Naive thymus-derived CD4-positive, alpha-beta T cell (primary cell): ENCODE data around the gene DRICH1. TPM values are rescaled to one million over a fixed set of nuclear protein-coding genes. Genes with fewer than 3 reads are reported as not detected.
"Not testable (repeated sequence)": the region's sequence is repeated elsewhere in the genome, so short reads cannot be mapped to it uniquely, and the experiment has no call there.

ENCODE experiments used
- ATAC-seq: fragments of 150-1000 bp; cut with Tn5 transposase; 2 replicates; pipeline ENCODE4 v1.10.0; 2021; ENCODE audit warnings: mild to moderate bottlenecking, moderate library complexity
- CTCF ChIA-PET: fragments of 350-600 bp; sonication (Branson Sonifier 250); formaldehyde crosslinking; loops from one replicate; lab custom pipeline; 2021; ENCODE audit warnings: antibody characterized with exemption; lab: Charles Lee
- POLR2A ChIA-PET: fragments of 350-600 bp; sonication (Branson Sonifier 250); formaldehyde crosslinking; loops from one replicate; lab custom pipeline; 2021; ENCODE audit warnings: antibody characterized with exemption, inconsistent platforms; lab: Charles Lee
- DNase-seq, 9 donors: peaks; one replicate each; pipeline versions ENCODE4 v3.0.0 to v3.0.0-alpha.2; 2020 to 2022; ENCODE audit warnings: mixed read lengths in 1 of 9
- H3K27ac ChIP-seq: one replicate; pipeline ENCODE4 v1.7.0; 2013; ENCODE audit warnings: mild to moderate bottlenecking, low read depth, low read length, moderate library complexity
- H3K27me3 ChIP-seq, 2 donors: one replicate each; pipeline ENCODE4 v1.7.0; 2013; ENCODE audit warnings: low read length in 2 of 2, mild to moderate bottlenecking in 2 of 2, moderate library complexity in 2 of 2; ENCODE audit not compliant: control insufficient read depth in 2 of 2, insufficient read depth in 2 of 2
- H3K36me3 ChIP-seq, 3 experiments: 1 replicate in 2 of 3; 2 replicates in 1 of 3; pipeline ENCODE4 v1.7.0; 2013; ENCODE audit warnings: low read length in 3 of 3, mild to moderate bottlenecking in 3 of 3, moderate library complexity in 1 of 3; ENCODE audit not compliant: insufficient read depth in 3 of 3, control insufficient read depth in 2 of 3
- H3K4me1 ChIP-seq, 2 donors: one replicate each; pipeline ENCODE4 v1.7.0; 2013; ENCODE audit warnings: low read length in 2 of 2, mild to moderate bottlenecking in 2 of 2, moderate library complexity in 1 of 2; ENCODE audit not compliant: control insufficient read depth in 2 of 2, insufficient read depth in 2 of 2
- H3K4me3 ChIP-seq: 2 replicates; pipeline ENCODE4 v1.7.0; 2013; ENCODE audit warnings: mild to moderate bottlenecking, low read length
- H3K9me3 ChIP-seq, 3 experiments: 1 replicate in 2 of 3; 2 replicates in 1 of 3; pipeline ENCODE4 v1.7.0; 2013; ENCODE audit warnings: low read length in 3 of 3; ENCODE audit not compliant: control insufficient read depth in 2 of 3
- H3K27ac Mint-ChIP-seq, 9 donors: one replicate each; pipeline ENCODE4 v1.8.0; 2020 to 2022; ENCODE audit warnings: mixed read lengths in 9 of 9, mild to moderate bottlenecking in 8 of 9, moderate library complexity in 5 of 9, inconsistent platforms in 2 of 9
- H3K27me3 Mint-ChIP-seq, 5 donors: one replicate each; pipeline ENCODE4 v1.8.0; 2021 to 2022; ENCODE audit warnings: mixed read lengths in 5 of 5, mild to moderate bottlenecking in 1 of 5
- H3K36me3 Mint-ChIP-seq, 5 donors: one replicate each; pipeline ENCODE4 v1.8.0; 2020 to 2022; ENCODE audit warnings: mixed read lengths in 5 of 5, mild to moderate bottlenecking in 3 of 5, inconsistent platforms in 1 of 5
- H3K4me1 Mint-ChIP-seq, 7 donors: one replicate each; pipeline ENCODE4 v1.8.0; 2020 to 2022; ENCODE audit warnings: mixed read lengths in 7 of 7, mild to moderate bottlenecking in 3 of 7, inconsistent platforms in 1 of 7
- H3K4me3 Mint-ChIP-seq, 10 donors: one replicate each; pipeline ENCODE4 v1.8.0; 2020 to 2022; ENCODE audit warnings: mild to moderate bottlenecking in 10 of 10, mixed read lengths in 10 of 10, moderate library complexity in 6 of 10, inconsistent platforms in 2 of 10
- H3K9me3 Mint-ChIP-seq, 11 donors: one replicate each; pipeline ENCODE4 v1.8.0; 2020 to 2022; ENCODE audit warnings: mixed read lengths in 11 of 11, mild to moderate bottlenecking in 4 of 11, inconsistent platforms in 1 of 11, moderate library complexity in 1 of 11
- intact Hi-C, 2 donors: fragments of 100-400 bp; cut with micrococcal nuclease; formaldehyde crosslinking; loops; one replicate each; pipeline ENCODE4 v1.15.1; 2023
- polyA plus RNA-seq, 2 donors: library from polyadenylated mRNA; unstranded; fragments of 300-500 nt; fragmentation: Illumina TruSeq; gene quantifications; one replicate each; pipeline ENCODE4 v1.2.3, GENCODE V29; 2021
- total RNA-seq, 6 experiments: library from RNA in 5 of 6; stranded (reverse) in 5 of 6; gene quantifications; 1 replicate in 5 of 6; 2 replicates in 1 of 6; pipeline ENCODE4 v1.2.3 and lab custom pipeline; 2021 to 2026

The DRICH1 gene
- total and polyA plus RNA-seq, 7 experiments from 2014 or later, result 0.58 to 3.7 (median 2.1) TPM; not detected in 2

DNA sequence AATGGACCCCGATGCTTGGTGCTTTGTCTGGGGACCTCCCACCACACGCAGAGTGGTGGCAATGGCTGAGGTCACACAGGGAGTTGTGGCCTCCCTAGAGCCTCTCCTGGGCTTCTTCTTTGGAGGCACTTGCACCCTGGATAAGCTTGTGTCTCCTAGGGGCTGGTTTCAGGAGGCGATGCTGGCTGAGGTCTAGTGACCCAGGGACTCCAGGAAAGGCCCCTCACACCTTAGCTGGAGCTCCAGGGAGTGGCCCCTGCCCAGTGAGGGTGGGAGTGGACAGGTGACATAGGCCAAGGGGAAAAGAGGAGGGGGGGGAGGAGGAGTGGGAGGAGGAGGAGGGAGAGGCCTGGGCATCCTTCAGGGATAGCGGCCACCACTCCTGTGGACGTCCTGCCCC is 52.8 kb downstream of the DRICH1 start:
- H3K4me3 ChIP-seq, result no peak overlapping the region
- ChIA-PET POLR2A (no interaction called here), CTCF (no interaction called here)
- peaks cover 0 to 5% (median 0%) of the 10 kb centered on the region in 7 donors for H3K4me1 Mint-ChIP-seq
- H3K27ac ChIP-seq, result no peak overlapping the region
- H3K36me3 ChIP-seq, result no peaks in the 10 kb centered on the region
- peaks cover 15 to 39% (median 31%) of the 10 kb centered on the region in 5 donors for H3K27me3 Mint-ChIP-seq
- no peak for ATAC-seq
- no peak overlapping the region for H3K4me3 Mint-ChIP-seq
- no peak overlapping the region for H3K27ac Mint-ChIP-seq
- no peaks in the 10 kb centered on the region for H3K4me1 ChIP-seq
- intact Hi-C loops, result no loop called here
- no peaks in the 10 kb centered on the region for H3K36me3 Mint-ChIP-seq
- no peaks in the 10 kb centered on the region for H3K9me3 ChIP-seq
- no peak for DNase-seq
- H3K27me3 ChIP-seq, result no peaks in the 10 kb centered on the region
- H3K9me3 Mint-ChIP-seq, result peaks cover 0 to 3% (median 0%) of the 10 kb centered on the region in 11 donors

DNA sequence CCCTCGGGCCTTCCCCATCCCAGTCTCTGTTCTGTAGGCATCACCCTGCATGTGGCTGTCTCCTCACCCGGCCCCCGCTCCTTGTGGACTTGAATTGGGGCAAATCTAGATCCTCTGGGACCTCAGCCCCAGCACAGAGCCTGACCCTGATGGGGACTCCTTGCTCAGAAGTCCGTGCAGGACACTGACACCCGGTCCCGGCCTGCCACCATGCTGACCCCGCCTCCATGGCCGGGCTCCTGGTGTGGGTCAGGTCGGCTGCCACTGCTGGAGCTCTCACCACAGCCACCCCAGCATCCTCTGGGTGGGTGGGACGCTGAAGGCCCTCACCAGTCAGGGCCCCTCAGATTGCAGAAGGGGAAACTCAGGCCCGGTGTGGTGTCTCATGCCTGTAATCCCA is 53.8 kb downstream of the DRICH1 start:
- intact Hi-C loops, result no loop called here
- H3K4me3 ChIP-seq, result no peak overlapping the region
- no peaks in the 10 kb centered on the region for H3K27me3 ChIP-seq
- no peak overlapping the region for H3K27ac Mint-ChIP-seq
- peaks cover 0 to 3% (median 0%) of the 10 kb centered on the region in 11 donors for H3K9me3 Mint-ChIP-seq
- no peaks in the 10 kb centered on the region for H3K36me3 Mint-ChIP-seq
- H3K4me1 ChIP-seq, result no peaks in the 10 kb centered on the region
- DNase-seq (no peak), ATAC-seq (no peak)
- peaks cover 0 to 5% (median 0%) of the 10 kb centered on the region in 7 donors for H3K4me1 Mint-ChIP-seq
- no peak overlapping the region for H3K27ac ChIP-seq
- POLR2A ChIA-PET, result interaction anchor here (0.6 kb wide), 1 partner anchor 281 kb away, joined by 3 read pairs; no protein-coding TSS in a partner anchor
- H3K9me3 ChIP-seq, result no peaks in the 10 kb centered on the region
- no peak overlapping the region for H3K4me3 Mint-ChIP-seq
- no peaks in the 10 kb centered on the region for H3K36me3 ChIP-seq
- CTCF ChIA-PET, result no interaction called here
- H3K27me3 Mint-ChIP-seq, result peaks cover 14 to 36% (median 28%) of the 10 kb centered on the region in 5 donors

DNA sequence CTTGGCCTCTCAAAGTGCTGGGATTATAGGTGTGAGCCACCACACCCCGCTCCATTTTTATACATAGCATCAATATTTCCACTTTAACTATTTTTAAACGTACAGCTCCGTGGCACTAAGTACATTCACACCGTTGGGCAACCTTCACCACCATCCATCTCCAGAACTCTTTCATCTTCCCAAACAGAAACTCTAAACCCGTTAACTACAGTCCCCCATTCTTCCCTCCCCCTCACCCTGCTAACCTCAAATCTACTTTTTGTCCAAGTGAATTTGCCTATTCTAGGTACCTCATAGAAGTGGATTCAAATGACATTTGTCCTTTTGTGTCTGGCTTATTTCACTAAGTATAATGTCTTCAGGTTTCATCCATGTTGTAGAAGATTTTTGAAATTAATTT is 55.4 kb downstream of the DRICH1 start:
- Mint-ChIP-seq H3K9me3 (peaks cover 0 to 5% (median 0%) of the 10 kb centered on the region in 11 donors), H3K4me1 (peaks cover 0 to 5% (median 0%) of the 10 kb centered on the region in 7 donors), H3K36me3 (peaks cover 0 to 3% (median 0%) of the 10 kb centered on the region in 5 donors), H3K27me3 (peaks cover 14 to 36% (median 25%) of the 10 kb centered on the region in 5 donors), H3K4me3 (no peak overlapping the region), H3K27ac (no peak overlapping the region)
- Histone ChIP-seq H3K27ac (no peak overlapping the region), H3K27me3 (no peaks in the 10 kb centered on the region), H3K4me3 (no peak overlapping the region), H3K36me3 (no peaks in the 10 kb centered on the region), H3K9me3 (no peaks in the 10 kb centered on the region), H3K4me1 (no peaks in the 10 kb centered on the region)
- DNase-seq (no peak), ATAC-seq (no peak)
- ChIA-PET CTCF (interaction anchor here (0.6 kb wide), 1 partner anchor 213 kb away, joined by 3 read pairs; no protein-coding TSS in a partner anchor), POLR2A (no interaction called here)
- intact Hi-C loops, result no loop called here

GRCh38 chr22:23575601-23576000 is 56.5 kb downstream of the DRICH1 start:
- peaks cover 0 to 1% (median 0%) of the 10 kb centered on the region in 7 donors for H3K4me1 Mint-ChIP-seq
- intact Hi-C loops, result no loop called here
- H3K27ac Mint-ChIP-seq, result no peak overlapping the region
- H3K36me3 ChIP-seq, result no peaks in the 10 kb centered on the region
- H3K27me3 ChIP-seq, result no peaks in the 10 kb centered on the region
- CTCF ChIA-PET, result no interaction called here
- peaks cover 0 to 3% (median 0%) of the 10 kb centered on the region in 5 donors for H3K36me3 Mint-ChIP-seq
- no peaks in the 10 kb centered on the region for H3K9me3 ChIP-seq
- H3K4me3 Mint-ChIP-seq, result no peak overlapping the region
- H3K4me3 ChIP-seq, result no peak overlapping the region
- ATAC-seq (no peak), DNase-seq (no peak)
- H3K27ac ChIP-seq, result no peak overlapping the region
- H3K27me3 Mint-ChIP-seq, result peaks cover 14 to 36% (median 23%) of the 10 kb centered on the region in 5 donors
- H3K9me3 Mint-ChIP-seq, result peaks cover 0 to 5% (median 0%) of the 10 kb centered on the region in 11 donors
- POLR2A ChIA-PET, result no interaction called here
- no peaks in the 10 kb centered on the region for H3K4me1 ChIP-seq

DNA sequence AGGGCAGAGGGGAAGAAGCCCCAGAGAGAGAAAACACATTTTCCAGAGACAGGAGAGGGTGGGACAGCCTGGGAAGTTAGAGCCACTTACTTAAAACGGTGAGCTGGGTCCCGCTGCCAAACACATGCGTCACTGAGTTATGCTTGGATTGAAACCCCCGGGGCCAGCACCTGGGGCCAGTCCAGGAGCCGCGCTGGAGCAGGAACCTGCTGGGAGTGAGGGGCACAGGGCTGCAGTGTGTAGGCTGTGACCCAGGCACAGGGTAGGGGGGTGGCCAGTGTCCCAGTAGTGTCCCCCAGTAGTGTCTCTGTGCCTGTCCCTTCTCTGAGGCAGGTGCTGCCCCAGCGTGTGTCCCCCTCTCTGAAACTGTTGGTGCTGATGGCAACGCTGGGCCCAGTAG is 57.2 kb downstream of the DRICH1 start:
- Histone ChIP-seq H3K9me3 (no peaks in the 10 kb centered on the region), H3K27me3 (no peaks in the 10 kb centered on the region), H3K36me3 (no peaks in the 10 kb centered on the region), H3K27ac (no peak overlapping the region), H3K4me1 (no peaks in the 10 kb centered on the region), H3K4me3 (no peak overlapping the region)
- ATAC-seq, result no peak
- H3K9me3 Mint-ChIP-seq, result peaks cover 0 to 5% (median 0%) of the 10 kb centered on the region in 11 donors
- DNase-seq, result no peak
- H3K36me3 Mint-ChIP-seq, result peaks cover 0 to 3% (median 0%) of the 10 kb centered on the region in 5 donors
- H3K27ac Mint-ChIP-seq, result no peak overlapping the region
- no peak overlapping the region for H3K4me3 Mint-ChIP-seq
- intact Hi-C loops, result no loop called here
- peaks cover 0 to 1% (median 0%) of the 10 kb centered on the region in 7 donors for H3K4me1 Mint-ChIP-seq
- peaks cover 14 to 36% (median 23%) of the 10 kb centered on the region in 5 donors for H3K27me3 Mint-ChIP-seq
- ChIA-PET POLR2A (no interaction called here), CTCF (no interaction called here)

- no peak for ATAC-seq
- intact Hi-C loops, result no loop called here
- no peaks in the 10 kb centered on the region for H3K9me3 ChIP-seq
- H3K36me3 ChIP-seq, result no peaks in the 10 kb centered on the region
- H3K27me3 ChIP-seq, result no peaks in the 10 kb centered on the region
- peaks cover 0 to 5% (median 0%) of the 10 kb centered on the region in 11 donors for H3K9me3 Mint-ChIP-seq
- H3K27ac Mint-ChIP-seq, result no peak overlapping the region
- no peak overlapping the region for H3K4me3 ChIP-seq
- H3K36me3 Mint-ChIP-seq, result peaks cover 0 to 3% (median 0%) of the 10 kb centered on the region in 5 donors
- H3K4me3 Mint-ChIP-seq, result no peak overlapping the region
- ChIA-PET POLR2A (no interaction called here), CTCF (no interaction called here)
- no peak overlapping the region for H3K27ac ChIP-seq
- H3K4me1 Mint-ChIP-seq, result peaks cover 0 to 1% (median 0%) of the 10 kb centered on the region in 7 donors
- H3K27me3 Mint-ChIP-seq, result peaks cover 14 to 36% (median 23%) of the 10 kb centered on the region in 5 donors
- no peak for DNase-seq
- no peaks in the 10 kb centered on the region for H3K4me1 ChIP-seq
These were observed 57.7 kb downstream of the DRICH1 start for GRCh38 chr22:23574371-23574811.

DNA sequence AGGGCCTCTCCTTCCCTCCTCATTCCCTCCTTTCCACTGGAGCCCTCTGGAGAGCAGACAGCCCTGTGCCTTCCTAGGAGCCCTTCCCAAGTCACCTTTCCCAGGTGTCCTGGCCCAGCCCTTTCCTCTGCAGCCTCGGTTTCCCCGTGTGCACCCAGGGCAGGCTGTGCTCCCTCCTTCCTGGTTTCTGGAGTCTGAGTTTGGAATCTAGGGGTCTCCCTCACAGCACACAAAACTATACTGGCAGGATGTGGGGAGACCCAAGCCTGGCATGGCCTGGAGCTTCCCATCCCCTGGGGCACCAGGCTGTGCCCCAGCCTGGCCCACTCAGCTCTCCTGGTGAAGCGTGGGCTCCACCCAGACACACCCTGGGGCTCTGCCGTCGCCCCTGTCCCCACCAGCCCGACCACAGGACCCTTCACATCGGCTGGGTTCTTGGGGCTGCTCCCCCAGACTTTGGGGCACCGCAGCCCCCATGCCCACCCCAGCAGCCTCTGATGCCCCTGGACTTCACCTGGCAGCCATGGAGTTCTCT is 58.4 kb downstream of the DRICH1 start:
- ATAC-seq, CTCF ChIA-PET, DNase-seq, intact Hi-C loops, H3K9me3 ChIP-seq, H3K27ac ChIP-seq, H3K36me3 Mint-ChIP-seq, H3K4me1 Mint-ChIP-seq, H3K27ac Mint-ChIP-seq, H3K4me1 ChIP-seq, H3K4me3 ChIP-seq, H3K9me3 Mint-ChIP-seq, H3K4me3 Mint-ChIP-seq, H3K27me3 ChIP-seq, POLR2A ChIA-PET, H3K36me3 ChIP-seq: not testable (repeated sequence)
- peaks cover 15 to 30% (median 23%) of the 10 kb centered on the region in 5 donors for H3K27me3 Mint-ChIP-seq
